ENCODE measurements around the gene TSLP.

The TSLP gene

GRCh38 chr5:111111956-111112355 is 40.4 kb downstream of the TSLP start:
- TF ChIP-seq EZH2 (IDR thresholded peaks at IDR 0.05), result no peak
- TF ChIP-seq FOXP2 (optimal IDR thresholded peaks at IDR 0.05; ENCODE audit: control extremely low read depth, extremely low read length, insufficient read depth), result no peak
- TF ChIP-seq POLR2AphosphoS5 (IDR thresholded peaks at IDR 0.05; ENCODE audit: borderline replicate concordance, low read depth, low read length), result no peak
- no peak for DNase-seq (ENCODE audit: low read depth, low spot score)
- Histone ChIP-seq H3K9ac (ENCODE audit: insufficient read length) (no peak overlapping the region), H3K27ac (no peak overlapping the region), H3K36me3 (ENCODE audit: insufficient read depth, low read length) (peaks cover 69% of the 10 kb centered on the region), H3K4me3 (no peak overlapping the region), H3K9me3 (ENCODE audit: low read depth, low read length) (no peaks in the 10 kb centered on the region)

GRCh38 chr5:111113678-111114077 is 42.2 kb downstream of the TSLP start:
- no peaks in the 10 kb centered on the region for H3K9me3 ChIP-seq (ENCODE audit: low read depth, low read length)
- H3K27ac ChIP-seq, result no peak overlapping the region
- H3K9ac ChIP-seq (ENCODE audit: insufficient read length), result no peak overlapping the region
- no peak for DNase-seq (ENCODE audit: low read depth, low spot score)
- H3K4me3 ChIP-seq, result no peak overlapping the region
- peaks cover 59% of the 10 kb centered on the region for H3K36me3 ChIP-seq (ENCODE audit: insufficient read depth, low read length)
- TF ChIP-seq EZH2 (IDR thresholded peaks at IDR 0.05), result no peak

- H3K4me3 ChIP-seq, result no peak overlapping the region
- no peak overlapping the region for H3K9ac ChIP-seq (ENCODE audit: insufficient read length)
- TF ChIP-seq POLR2AphosphoS5 (IDR thresholded peaks at IDR 0.05; ENCODE audit: borderline replicate concordance, low read depth, low read length) (no peak), EZH2 (IDR thresholded peaks at IDR 0.05) (no peak), FOXP2 (optimal IDR thresholded peaks at IDR 0.05; ENCODE audit: control extremely low read depth, extremely low read length, insufficient read depth) (no peak)
- no peak for DNase-seq (ENCODE audit: low read depth, low spot score)
- no peak overlapping the region for H3K27ac ChIP-seq
- no peaks in the 10 kb centered on the region for H3K9me3 ChIP-seq (ENCODE audit: low read depth, low read length)
- H3K36me3 ChIP-seq (ENCODE audit: insufficient read depth, low read length), result peaks cover 63% of the 10 kb centered on the region
Observed at GRCh38 chr5:111115229-111115628, 43.7 kb downstream of the TSLP start.

GRCh38 chr5:111116550-111116949 is 45.0 kb downstream of the TSLP start:
- TF ChIP-seq POLR2AphosphoS5 (IDR thresholded peaks at IDR 0.05; ENCODE audit: borderline replicate concordance, low read depth, low read length), result no peak
- no peak for TF ChIP-seq FOXP2 (optimal IDR thresholded peaks at IDR 0.05; ENCODE audit: control extremely low read depth, extremely low read length, insufficient read depth)
- no peak for TF ChIP-seq EZH2 (IDR thresholded peaks at IDR 0.05)
- no peak overlapping the region for H3K4me3 ChIP-seq
- no peak overlapping the region for H3K27ac ChIP-seq
- H3K9ac ChIP-seq (ENCODE audit: insufficient read length), result no peak overlapping the region
- H3K9me3 ChIP-seq (ENCODE audit: low read depth, low read length), result no peaks in the 10 kb centered on the region
- H3K36me3 ChIP-seq (ENCODE audit: insufficient read depth, low read length), result peaks cover 62% of the 10 kb centered on the region
- no peak for DNase-seq (ENCODE audit: low read depth, low spot score)

GRCh38 chr5:111117136-111117535 is 45.6 kb downstream of the TSLP start:
- H3K9ac ChIP-seq (ENCODE audit: insufficient read length), result no peak overlapping the region
- no peak for DNase-seq (ENCODE audit: low read depth, low spot score)
- no peaks in the 10 kb centered on the region for H3K9me3 ChIP-seq (ENCODE audit: low read depth, low read length)
- H3K27ac ChIP-seq, result no peak overlapping the region
- H3K36me3 ChIP-seq (ENCODE audit: insufficient read depth, low read length), result peaks cover 62% of the 10 kb centered on the region
- no peak overlapping the region for H3K4me3 ChIP-seq
- TF ChIP-seq FOXP2 (optimal IDR thresholded peaks at IDR 0.05; ENCODE audit: control extremely low read depth, extremely low read length, insufficient read depth), result no peak
- TF ChIP-seq EZH2 (IDR thresholded peaks at IDR 0.05), result no peak
- TF ChIP-seq POLR2AphosphoS5 (IDR thresholded peaks at IDR 0.05; ENCODE audit: borderline replicate concordance, low read depth, low read length), result no peak

- Histone ChIP-seq H3K27ac (no peak overlapping the region), H3K9ac (ENCODE audit: insufficient read length) (no peak overlapping the region), H3K36me3 (ENCODE audit: insufficient read depth, low read length) (peaks cover 66% of the 10 kb centered on the region), H3K4me3 (no peak overlapping the region), H3K9me3 (ENCODE audit: low read depth, low read length) (no peaks in the 10 kb centered on the region)
- no peak for TF ChIP-seq EZH2 (IDR thresholded peaks at IDR 0.05)
- no peak for DNase-seq (ENCODE audit: low read depth, low spot score)
Observed at GRCh38 chr5:111119221-111119620, 47.7 kb downstream of the TSLP start.

- TF ChIP-seq EZH2 (IDR thresholded peaks at IDR 0.05) (no peak), FOXP2 (optimal IDR thresholded peaks at IDR 0.05; ENCODE audit: control extremely low read depth, extremely low read length, insufficient read depth) (no peak), POLR2AphosphoS5 (IDR thresholded peaks at IDR 0.05; ENCODE audit: borderline replicate concordance, low read depth, low read length) (no peak)
- Histone ChIP-seq H3K9ac (ENCODE audit: insufficient read length) (no peak overlapping the region), H3K27ac (no peak overlapping the region), H3K36me3 (ENCODE audit: insufficient read depth, low read length) (peaks cover 71% of the 10 kb centered on the region), H3K9me3 (ENCODE audit: low read depth, low read length) (no peaks in the 10 kb centered on the region), H3K4me3 (no peak overlapping the region)
- no peak for DNase-seq (ENCODE audit: low read depth, low spot score)
Observed at GRCh38 chr5:111119856-111120255, 48.3 kb downstream of the TSLP start.

GRCh38 chr5:111120911-111121310 is 49.4 kb downstream of the TSLP start:
- H3K36me3 ChIP-seq (ENCODE audit: insufficient read depth, low read length), result peaks cover 78% of the 10 kb centered on the region
- H3K4me3 ChIP-seq, result no peak overlapping the region
- DNase-seq (ENCODE audit: low read depth, low spot score), result no peak
- no peak overlapping the region for H3K9ac ChIP-seq (ENCODE audit: insufficient read length)
- H3K9me3 ChIP-seq (ENCODE audit: low read depth, low read length), result no peaks in the 10 kb centered on the region
- TF ChIP-seq FOXP2 (optimal IDR thresholded peaks at IDR 0.05; ENCODE audit: control extremely low read depth, extremely low read length, insufficient read depth), result no peak
- H3K27ac ChIP-seq, result no peak overlapping the region

GRCh38 chr5:111121926-111122325 is 50.4 kb downstream of the TSLP start:
- Histone ChIP-seq H3K27ac (no peak overlapping the region), H3K9me3 (ENCODE audit: low read depth, low read length) (no peaks in the 10 kb centered on the region), H3K36me3 (ENCODE audit: insufficient read depth, low read length) (peaks cover 81% of the 10 kb centered on the region), H3K9ac (ENCODE audit: insufficient read length) (no peak overlapping the region), H3K4me3 (no peak overlapping the region)
- TF ChIP-seq FOXP2 (optimal IDR thresholded peaks at IDR 0.05; ENCODE audit: control extremely low read depth, extremely low read length, insufficient read depth) (no peak), POLR2AphosphoS5 (IDR thresholded peaks at IDR 0.05; ENCODE audit: borderline replicate concordance, low read depth, low read length) (no peak), EZH2 (IDR thresholded peaks at IDR 0.05) (no peak)
- DNase-seq (ENCODE audit: low read depth, low spot score), result no peak
